ENCODE data around the gene TES. TPM values are rescaled to one million over a fixed set of nuclear protein-coding genes. Genes with fewer than 3 reads are reported as not detected.

TES gene
- total and polyA plus RNA-seq, 2 of the 8 experiments (the other 6 are each of a cell fraction or from before 2014, with no cell fraction given): 18.2 to 36.3 TPM

DNA sequence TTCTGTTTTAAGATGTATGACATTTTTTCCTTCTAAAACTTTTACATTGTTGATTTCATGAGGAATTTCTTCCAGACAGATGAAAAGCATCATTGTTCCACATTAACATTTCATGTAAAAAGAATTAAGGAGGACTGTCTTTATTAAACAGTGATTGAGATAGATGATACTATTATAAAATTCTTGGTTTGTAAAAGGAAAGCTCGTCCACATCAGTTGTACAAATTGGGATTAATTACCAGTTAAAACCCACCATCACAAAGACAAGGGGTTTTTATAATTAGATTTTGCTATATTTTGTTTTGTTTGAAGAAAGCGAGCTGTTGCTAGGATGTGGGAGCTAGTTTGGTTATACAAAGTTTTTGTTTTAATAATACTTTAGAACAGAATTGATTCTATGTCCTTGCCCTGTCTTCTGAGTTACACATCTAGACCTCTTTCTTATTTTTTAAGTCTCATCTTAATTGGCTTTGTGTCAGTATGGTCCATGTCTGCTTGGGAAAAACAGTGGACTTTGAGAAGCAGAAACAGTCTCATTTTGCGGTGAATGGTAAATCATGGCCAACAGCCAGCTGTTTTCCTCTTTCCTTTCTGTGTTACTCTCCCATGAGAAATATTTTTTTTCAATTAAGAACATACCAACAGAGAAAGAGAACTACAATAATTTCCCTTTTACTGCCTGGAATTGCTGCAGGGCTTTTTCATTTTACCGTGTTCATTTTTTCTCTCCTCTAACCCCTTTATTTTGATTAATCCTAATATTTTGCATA is 3.2 kb downstream of the TES start:
- Histone ChIP-seq H2AFZ (ENCODE audit: low read length) (no peak overlapping the region), H3K23me2 (ENCODE audit: low read depth, low read length) (peaks cover 3% of the 10 kb centered on the region; the same call in 1 of the 2 replicates), H4K5ac (ENCODE audit: insufficient read length, low read depth, low read length) (no peak overlapping the region), H3K36me3 (ENCODE audit: control insufficient read depth in 2 of 4, insufficient read depth in 4 of 4, low read length in 3 of 4) (no peaks in the 10 kb centered on the region; a peak in 1 of 8 replicates), H3K4me1 (replicated peaks in 1 of 4; ENCODE audit: control insufficient read depth in 3 of 4, insufficient read depth in 4 of 4, low read length in 3 of 4) (peaks cover 0 to 3% (median under 1%) of the 10 kb centered on the region in 4 experiments; a peak in 1 of 7 replicates), H2BK15ac (ENCODE audit: low read length) (no peak overlapping the region), H3K56ac (replicated peaks; ENCODE audit: insufficient read length, low read depth, low read length) (no peak overlapping the region), H3K79me1 (ENCODE audit: low read depth, low read length) (no peaks in the 10 kb centered on the region), H3K27ac (ENCODE audit: low read depth, low read length) (no peak overlapping the region), H3K27me3 (replicated peaks in 1 of 4; ENCODE audit: control insufficient read depth in 3 of 4, extremely low read depth in 1 of 4, insufficient read depth in 3 of 4, low read length in 3 of 4) (peaks cover 0 to 4% (median under 1%) of the 10 kb centered on the region in 4 experiments; a peak in 3 of 7 replicates), H2BK120ac (replicated peaks; ENCODE audit: low read depth, low read length) (no peak overlapping the region), H3K23ac (ENCODE audit: insufficient read length) (no peak overlapping the region), H3K18ac (ENCODE audit: extremely low read depth, low read length) (no peak overlapping the region), H4K8ac (ENCODE audit: extremely low read depth, insufficient read depth, low read length) (no peak overlapping the region), H3K9ac (replicated peaks in 1 of 4; ENCODE audit: extremely low read depth in 1 of 4, low read depth in 3 of 4, low read length in 3 of 4) (no peak overlapping the region), H3K9me3 (ENCODE audit: insufficient read depth in 2 of 2, low read depth in 1 of 2, low read length in 1 of 2) (no peaks in the 10 kb centered on the region), H3K14ac (ENCODE audit: insufficient read length) (no peak overlapping the region), H4K20me1 (replicated peaks in 1 of 2; ENCODE audit: control insufficient read depth in 1 of 2, insufficient read depth in 2 of 2, low read length in 2 of 2) (no peaks in the 10 kb centered on the region), H3K4ac (replicated peaks; ENCODE audit: insufficient read length, low read depth, low read length) (no peak overlapping the region), H3K4me3 (ENCODE audit: extremely low read depth in 1 of 4, insufficient read depth in 2 of 4, low read depth in 3 of 4, low read length in 4 of 4) (no peak overlapping the region), H2BK20ac (ENCODE audit: low read length) (no peak overlapping the region), H2BK5ac (ENCODE audit: low read depth, low read length) (no peak overlapping the region), H3K4me2 (ENCODE audit: insufficient read depth in 1 of 2, low read depth in 2 of 2, low read length in 2 of 2) (no peak overlapping the region), H3K79me2 (ENCODE audit: control insufficient read depth in 1 of 2, insufficient read depth in 2 of 2, low read length in 2 of 2) (0 out of 4 replicates have a peak, but pooled peaks cover 0 to 17% of the 10 kb centered on the region in 2 experiments), H2AK5ac (ENCODE audit: low read depth, low read length) (no peak overlapping the region), H2BK12ac (ENCODE audit: low read depth, low read length) (no peak overlapping the region), H4K91ac (replicated peaks; ENCODE audit: insufficient read length, low read length) (no peak overlapping the region)
- DNase-seq (ENCODE audit: low read depth in 1 of 2, low spot score in 2 of 2): no peak
- FAIRE-seq: no peak
- ChIA-PET CTCF (ENCODE audit: partially characterized antibody) (interaction anchor here (0.9 to 4.2 kb wide), 2 partner anchors 16 to 22 kb away, joined by 3 to 19 read pairs; no protein-coding TSS in a partner anchor), POLR2A (ENCODE audit: partially characterized antibody) (interaction anchor here (0.7 kb wide), 1 partner anchor 17 kb away, joined by 3 read pairs; no protein-coding TSS in a partner anchor)
- 91% methylated on average over 4 of the region's 4 CpGs; no CpG with 5 or more reads in 1 of the 2 experiments for WGBS, 2 experiments (ENCODE audit: extremely low coverage in 1 of 2, insufficient coverage in 1 of 2, insufficient read length in 1 of 2, insufficient replicate concordance in 2 of 2, low coverage in 1 of 2, low lambda C conversion rate in 2 of 2, missing lambda C conversion rate in 1 of 2)
- TF ChIP-seq HDAC2 (IDR thresholded peaks at IDR 0.05; ENCODE audit: borderline replicate concordance in 1 of 2, low read depth in 2 of 2, low read length in 2 of 2): no peak
- TF ChIP-seq EGR1 (IDR thresholded peaks at IDR 0.05; ENCODE audit: borderline replicate concordance, low read depth, low read length): no peak
- no peak for TF ChIP-seq JUN (IDR thresholded peaks at IDR 0.05; ENCODE audit: low read depth, low read length)
- TF ChIP-seq, protein P1, sequence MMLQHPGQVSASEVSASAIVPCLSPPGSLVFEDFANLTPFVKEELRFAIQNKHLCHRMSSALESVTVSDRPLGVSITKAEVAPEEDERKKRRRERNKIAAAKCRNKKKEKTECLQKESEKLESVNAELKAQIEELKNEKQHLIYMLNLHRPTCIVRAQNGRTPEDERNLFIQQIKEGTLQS (IDR thresholded peaks at IDR 0.05; ENCODE audit: insufficient read depth, low read depth, low read length): no peak
